ENCODE data around the gene LRRIQ3.

DNA sequence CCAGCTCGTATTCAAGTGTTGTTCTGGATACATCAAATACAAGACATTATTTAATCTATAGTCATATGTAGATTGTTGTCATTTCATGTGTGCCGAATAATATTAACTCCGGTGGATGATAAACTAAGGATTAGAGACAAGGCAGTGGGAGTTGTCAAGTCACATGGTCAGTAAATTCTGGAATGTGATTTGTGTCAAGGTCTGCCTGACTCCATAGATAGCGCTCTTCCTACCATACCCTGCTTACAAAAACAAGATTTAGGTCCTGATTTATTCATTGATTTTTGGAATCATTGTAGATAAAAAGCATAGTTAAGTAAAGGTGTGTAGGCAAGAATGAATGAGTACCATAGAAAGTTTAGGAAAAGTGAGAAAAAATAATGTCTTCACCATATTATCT lies 39.8 kb upstream of the LRRIQ3 start:
- TF ChIP-seq POLR2A (IDR thresholded peaks at IDR 0.05): no peak
- TF ChIP-seq, protein P1, sequence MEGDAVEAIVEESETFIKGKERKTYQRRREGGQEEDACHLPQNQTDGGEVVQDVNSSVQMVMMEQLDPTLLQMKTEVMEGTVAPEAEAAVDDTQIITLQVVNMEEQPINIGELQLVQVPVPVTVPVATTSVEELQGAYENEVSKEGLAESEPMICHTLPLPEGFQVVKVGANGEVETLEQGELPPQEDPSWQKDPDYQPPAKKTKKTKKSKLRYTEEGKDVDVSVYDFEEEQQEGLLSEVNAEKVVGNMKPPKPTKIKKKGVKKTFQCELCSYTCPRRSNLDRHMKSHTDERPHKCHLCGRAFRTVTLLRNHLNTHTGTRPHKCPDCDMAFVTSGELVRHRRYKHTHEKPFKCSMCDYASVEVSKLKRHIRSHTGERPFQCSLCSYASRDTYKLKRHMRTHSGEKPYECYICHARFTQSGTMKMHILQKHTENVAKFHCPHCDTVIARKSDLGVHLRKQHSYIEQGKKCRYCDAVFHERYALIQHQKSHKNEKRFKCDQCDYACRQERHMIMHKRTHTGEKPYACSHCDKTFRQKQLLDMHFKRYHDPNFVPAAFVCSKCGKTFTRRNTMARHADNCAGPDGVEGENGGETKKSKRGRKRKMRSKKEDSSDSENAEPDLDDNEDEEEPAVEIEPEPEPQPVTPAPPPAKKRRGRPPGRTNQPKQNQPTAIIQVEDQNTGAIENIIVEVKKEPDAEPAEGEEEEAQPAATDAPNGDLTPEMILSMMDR (IDR thresholded peaks at IDR 0.05): no peak

All from right lobe of liver (tissue), 4 donors.